Stimulated activated CD4-positive, alpha-beta T cell treated with anti-CD3 and anti-CD28 coated beads, Interleukin-4, amount 100 ng/mL, for 4 hours (primary cell): ENCODE data around the gene SCYL1.

Experiments used
- DNase-seq, 2 experiments: peaks; one replicate each; pipeline ENCODE4 v3.0.0-alpha.2; 2020

The SCYL1 gene

GRCh38 chr11:65537620-65538231 lies 12.8 kb downstream of the SCYL1 start:
- no peak for DNase-seq

- no peak for DNase-seq
Observed at GRCh38 chr11:65538232-65538914, 13.5 kb downstream of the SCYL1 start.

- DNase-seq = no peak
Observed at GRCh38 chr11:65538915-65539743, 14.2 kb downstream of the SCYL1 start.

- DNase-seq = no peak
Observed at GRCh38 chr11:65539744-65540289, 14.9 kb downstream of the SCYL1 start.

- DNase-seq = peak; percentile 81 to 84
Observed at GRCh38 chr11:65540290-65541092, 15.6 kb downstream of the SCYL1 start.

- DNase-seq = no peak
Observed at GRCh38 chr11:65541093-65541982, 16.5 kb downstream of the SCYL1 start.

- DNase-seq = no peak
Observed at GRCh38 chr11:65542738-65543390, 18.0 kb downstream of the SCYL1 start.

GRCh38 chr11:65545853-65546216 lies 21.0 kb downstream of the SCYL1 start:
- no peak for DNase-seq

GRCh38 chr11:65546217-65546958 lies 21.5 kb downstream of the SCYL1 start:
- DNase-seq = peak; percentile 97 to 100

GRCh38 chr11:65547446-65548125 lies 22.7 kb downstream of the SCYL1 start:
- no peak for DNase-seq

- DNase-seq = no peak
Observed at GRCh38 chr11:65548395-65548794, 23.5 kb downstream of the SCYL1 start.

- DNase-seq = no peak
Observed at GRCh38 chr11:65549096-65549495, 24.2 kb downstream of the SCYL1 start.

GRCh38 chr11:65551572-65552387 lies 26.9 kb downstream of the SCYL1 start:
- peak; percentile 46 to 51 for DNase-seq

GRCh38 chr11:65552388-65552951 lies 27.6 kb downstream of the SCYL1 start:
- no peak for DNase-seq

GRCh38 chr11:65553301-65554001 lies 28.6 kb downstream of the SCYL1 start:
- DNase-seq = peak; percentile 56 to 68

- DNase-seq = no peak
Observed at GRCh38 chr11:65554057-65554818, 29.4 kb downstream of the SCYL1 start.

- no peak for DNase-seq
Observed at GRCh38 chr11:65554842-65555430, 30.1 kb downstream of the SCYL1 start.
